ES-I3 (cell line): ENCODE results near the gene GAB2.
"Not testable (repeated sequence)": the region's sequence is repeated elsewhere in the genome, so short reads cannot be mapped to it uniquely, and the experiment has no call there.

Experiments used
- H3K36me3 ChIP-seq: 2 replicates; pipeline ENCODE4 v1.6.1; 2013; ENCODE audit warnings: mild to moderate bottlenecking, low read length, control low read depth, moderate library complexity; ENCODE audit not compliant: insufficient read depth
- H3K4me1 ChIP-seq: 2 replicates; pipeline ENCODE4 v1.6.1; 2013; ENCODE audit warnings: mild to moderate bottlenecking, control low read depth, low read length; ENCODE audit not compliant: insufficient read depth
- H3K9ac ChIP-seq: 2 replicates; pipeline ENCODE4 v1.6.1; 2013; ENCODE audit warnings: low read depth, mild to moderate bottlenecking, low read length, moderate library complexity
- H3K9me3 ChIP-seq: 2 replicates; pipeline ENCODE4 v1.6.1; 2013; ENCODE audit warnings: mild to moderate bottlenecking, low read length, moderate library complexity; ENCODE audit not compliant: control insufficient read depth, insufficient read depth

Gene GAB2

DNA sequence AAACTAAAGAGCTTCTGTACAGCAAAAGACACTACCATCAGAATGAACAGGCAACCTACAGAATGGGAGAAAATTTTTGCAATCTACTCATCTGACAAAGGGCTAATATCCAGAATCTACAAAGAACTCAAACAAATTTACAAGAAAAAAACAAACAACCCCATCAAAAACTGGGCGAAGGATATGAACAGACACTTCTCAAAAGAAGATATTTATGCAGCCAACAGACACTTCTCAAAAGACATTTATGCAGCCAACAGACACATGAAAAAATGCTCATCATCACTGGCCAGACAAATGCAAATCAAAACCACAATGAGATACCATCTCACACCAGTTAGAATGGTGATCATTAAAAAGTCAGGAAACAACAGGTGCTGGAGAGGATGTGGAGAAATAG lies 60.2 kb downstream of the GAB2 start:
- not testable (repeated sequence) for H3K9me3 ChIP-seq, H3K36me3 ChIP-seq, H3K4me1 ChIP-seq, H3K9ac ChIP-seq

DNA sequence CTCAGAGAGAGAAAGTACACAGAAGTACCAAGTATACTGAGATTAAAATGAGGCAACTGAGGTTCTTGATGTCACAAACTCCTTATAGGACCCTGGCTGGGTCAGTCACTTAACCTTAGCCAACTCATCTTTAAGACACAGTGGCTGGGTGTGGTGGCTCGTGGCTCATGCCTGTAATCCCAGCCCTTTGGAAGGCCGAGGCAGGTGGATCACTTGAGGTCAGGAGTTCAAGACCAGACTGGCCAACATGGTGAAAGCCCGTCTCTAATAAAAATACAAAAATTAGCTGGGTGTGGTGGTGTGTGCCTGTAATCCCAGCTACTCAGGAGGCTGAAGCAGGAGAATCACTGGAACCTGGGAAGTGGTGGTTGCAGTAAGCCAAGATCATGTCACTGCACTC lies 61.9 kb downstream of the GAB2 start:
- H3K9me3 ChIP-seq, H3K36me3 ChIP-seq, H3K9ac ChIP-seq, H3K4me1 ChIP-seq: not testable (repeated sequence)

DNA sequence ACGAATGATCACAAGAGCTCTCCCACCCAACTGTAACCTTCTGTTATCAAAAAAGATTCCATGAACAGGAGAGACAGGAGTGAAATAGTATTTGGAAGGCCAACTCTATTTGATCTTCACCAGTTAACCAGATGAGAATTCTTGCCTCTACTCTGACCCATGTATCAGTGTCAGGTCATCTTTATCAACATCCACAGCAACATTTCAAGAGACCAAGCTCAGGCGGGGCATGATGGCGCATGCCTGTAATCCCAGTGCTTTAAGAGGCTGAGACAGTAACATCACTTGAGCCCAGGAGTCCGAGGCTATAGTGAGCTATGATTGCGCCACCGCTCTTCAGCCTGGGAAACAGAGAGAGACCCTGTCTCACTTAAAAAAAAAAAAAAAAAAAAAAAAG lies 62.3 kb downstream of the GAB2 start:
- Histone ChIP-seq H3K9me3 (no peaks in the 10 kb centered on the region), H3K36me3 (no peaks in the 10 kb centered on the region), H3K9ac (no peak overlapping the region), H3K4me1 (peaks cover 11% of the 10 kb centered on the region)

- H3K9me3 ChIP-seq = no peaks in the 10 kb centered on the region
- peaks cover 14% of the 10 kb centered on the region for H3K4me1 ChIP-seq
- H3K9ac ChIP-seq = no peak overlapping the region
- no peaks in the 10 kb centered on the region for H3K36me3 ChIP-seq
These were observed 63.0 kb downstream of the GAB2 start for GRCh38 chr11:78354408-78355308.

DNA sequence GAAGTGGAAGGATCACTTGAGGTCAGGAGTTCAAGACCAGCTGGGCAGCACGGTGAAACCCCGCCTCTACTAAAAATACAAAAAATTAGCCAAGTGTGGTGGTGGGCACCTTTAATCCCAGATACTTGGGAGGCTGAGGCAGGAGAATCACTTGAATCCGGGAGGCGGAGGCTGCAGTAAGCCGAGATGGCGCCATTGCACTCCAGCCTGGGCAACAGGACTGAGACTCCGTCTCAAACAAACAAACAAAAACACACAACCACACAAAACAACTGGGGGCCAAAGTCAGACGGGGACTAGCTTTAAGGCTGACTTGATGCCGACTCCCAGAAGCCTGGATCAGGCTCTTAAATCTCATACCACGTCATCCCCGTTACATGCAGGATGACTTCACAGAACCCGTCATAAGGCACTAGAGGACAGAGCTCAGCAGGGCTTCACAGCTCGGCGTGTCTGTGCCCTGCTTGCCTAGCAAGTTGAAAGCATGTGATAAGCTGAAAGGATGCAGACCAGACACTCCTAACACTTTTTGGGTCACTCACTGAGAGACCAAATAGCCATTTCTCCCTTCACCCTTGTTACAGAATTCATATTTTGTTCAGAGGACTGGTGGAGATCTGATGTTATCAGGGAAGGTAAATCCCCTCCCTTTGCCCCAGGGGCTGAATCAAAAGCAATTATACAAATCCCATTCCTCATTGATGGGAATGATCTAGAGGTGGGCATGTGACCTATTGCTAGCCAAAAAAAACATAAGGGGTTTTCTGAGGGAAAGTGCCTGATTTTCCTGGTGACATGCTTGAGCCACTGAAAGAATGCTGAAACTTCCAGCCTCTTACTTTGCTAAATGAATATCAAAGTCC lies 65.4 kb downstream of the GAB2 start:
- Histone ChIP-seq H3K9me3 (no peaks in the 10 kb centered on the region), H3K9ac (no peak overlapping the region), H3K4me1 (peaks cover 14% of the 10 kb centered on the region), H3K36me3 (no peaks in the 10 kb centered on the region)

DNA sequence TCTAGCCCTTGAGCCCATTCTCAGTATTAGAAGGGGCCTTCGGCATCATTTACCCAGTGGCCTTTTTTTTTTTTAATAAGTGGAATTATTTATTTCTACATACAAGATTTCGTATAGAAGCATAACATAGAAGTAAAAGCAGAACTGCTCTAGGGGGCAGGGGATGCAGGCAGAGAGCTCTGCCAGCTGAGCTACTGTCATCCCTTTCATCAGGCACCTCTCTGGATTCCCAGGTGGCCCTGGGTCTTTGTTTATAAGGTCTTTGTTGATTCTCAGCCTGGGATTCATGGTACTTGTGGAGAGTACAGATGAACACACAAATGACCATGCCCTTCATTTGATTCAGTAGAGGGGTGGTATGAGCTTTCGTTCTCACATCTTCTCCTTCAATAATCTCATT lies 66.4 kb downstream of the GAB2 start:
- no peak overlapping the region for H3K9ac ChIP-seq
- peaks cover 14% of the 10 kb centered on the region for H3K4me1 ChIP-seq
- H3K36me3 ChIP-seq = no peaks in the 10 kb centered on the region
- no peaks in the 10 kb centered on the region for H3K9me3 ChIP-seq

GRCh38 chr11:78350646-78351165 lies 66.9 kb downstream of the GAB2 start:
- Histone ChIP-seq H3K9me3 (no peaks in the 10 kb centered on the region), H3K36me3 (no peaks in the 10 kb centered on the region), H3K9ac (no peak overlapping the region), H3K4me1 (peaks cover 14% of the 10 kb centered on the region)

DNA sequence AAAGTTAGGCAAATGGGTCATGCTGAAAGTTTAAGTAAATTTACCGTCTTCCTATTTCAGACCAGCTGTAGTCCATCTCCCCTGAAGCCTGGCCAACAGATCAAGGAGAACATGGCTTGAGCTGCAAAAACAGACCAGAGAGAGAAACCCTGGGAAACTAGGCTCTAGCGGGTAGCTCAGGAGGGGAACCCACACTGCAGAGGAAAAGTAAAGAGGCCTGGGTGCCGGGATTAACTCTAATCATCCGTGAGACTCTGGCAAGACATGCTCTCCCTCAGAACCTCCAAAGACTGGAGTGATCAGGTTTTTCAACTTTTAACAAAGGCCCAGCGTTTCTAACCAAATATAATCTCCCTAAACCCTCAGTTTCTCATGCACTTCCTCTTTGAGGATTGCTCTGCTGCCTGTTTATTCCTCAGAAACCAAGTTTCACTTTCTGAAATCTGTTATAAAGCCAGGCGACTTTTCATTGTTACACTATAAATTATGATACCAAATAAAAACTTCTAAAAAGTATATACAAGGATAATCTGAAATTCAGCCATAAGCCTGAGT lies 67.5 kb downstream of the GAB2 start:
- Histone ChIP-seq H3K9me3 (no peaks in the 10 kb centered on the region), H3K9ac (no peak overlapping the region), H3K36me3 (no peaks in the 10 kb centered on the region), H3K4me1 (peaks cover 14% of the 10 kb centered on the region)

- no peak overlapping the region for H3K9ac ChIP-seq
- peaks cover 14% of the 10 kb centered on the region for H3K4me1 ChIP-seq
- no peaks in the 10 kb centered on the region for H3K36me3 ChIP-seq
- H3K9me3 ChIP-seq = no peaks in the 10 kb centered on the region
These were observed 68.0 kb downstream of the GAB2 start for GRCh38 chr11:78349624-78350023.

- Histone ChIP-seq H3K9ac (no peak overlapping the region), H3K9me3 (no peaks in the 10 kb centered on the region), H3K36me3 (no peaks in the 10 kb centered on the region), H3K4me1 (peaks cover 14% of the 10 kb centered on the region)
These were observed 68.5 kb downstream of the GAB2 start for GRCh38 chr11:78349114-78349513.

DNA sequence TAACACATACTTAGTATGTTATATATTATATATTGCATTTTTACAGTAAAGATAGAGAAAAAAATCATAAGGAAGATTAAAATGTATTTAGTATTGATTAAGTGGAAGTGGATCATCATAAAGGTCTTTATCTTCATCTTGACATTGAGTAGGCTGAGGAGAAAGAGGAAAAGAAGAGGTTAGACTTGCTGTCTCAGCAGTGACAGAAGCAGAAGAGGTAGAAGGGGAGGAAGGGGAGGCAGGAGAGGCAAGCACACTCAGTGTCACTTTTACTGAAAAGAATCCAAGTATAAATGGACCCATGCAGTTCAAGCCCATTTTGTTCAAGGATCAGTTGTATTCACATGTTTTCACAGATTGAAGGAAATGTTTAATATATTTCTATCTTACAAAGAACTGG lies 69.7 kb downstream of the GAB2 start:
- Histone ChIP-seq H3K4me1 (peaks cover 14% of the 10 kb centered on the region), H3K9ac (no peak overlapping the region), H3K36me3 (no peaks in the 10 kb centered on the region), H3K9me3 (no peaks in the 10 kb centered on the region)

DNA sequence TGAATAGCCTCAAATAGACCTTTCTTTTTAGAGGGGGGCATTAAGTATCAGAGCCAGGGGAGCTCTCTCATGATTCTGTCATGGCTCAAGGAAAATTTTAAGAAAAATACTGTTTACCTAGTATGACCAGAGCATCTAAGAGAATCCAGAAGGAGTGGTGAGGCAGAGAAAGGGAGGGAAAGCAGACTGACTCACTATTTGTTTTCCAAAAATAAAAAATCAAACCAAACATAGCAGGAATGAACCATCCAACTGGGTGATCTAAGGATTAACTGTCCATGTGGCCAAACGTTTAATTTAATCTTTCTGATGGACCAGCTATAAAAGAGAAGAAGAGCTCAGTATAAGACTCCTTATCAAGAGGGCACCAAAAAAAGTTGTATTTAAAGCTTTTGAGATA lies 70.8 kb downstream of the GAB2 start:
- H3K9me3 ChIP-seq = no peaks in the 10 kb centered on the region
- no peaks in the 10 kb centered on the region for H3K36me3 ChIP-seq
- peaks cover 14% of the 10 kb centered on the region for H3K4me1 ChIP-seq
- H3K9ac ChIP-seq = no peak overlapping the region

- H3K36me3 ChIP-seq = no peaks in the 10 kb centered on the region
- H3K9me3 ChIP-seq = no peaks in the 10 kb centered on the region
- H3K9ac ChIP-seq = no peak overlapping the region
- H3K4me1 ChIP-seq = peaks cover 5% of the 10 kb centered on the region
These were observed 72.2 kb downstream of the GAB2 start for GRCh38 chr11:78345450-78345849.

GRCh38 chr11:78344676-78345075 lies 72.9 kb downstream of the GAB2 start:
- Histone ChIP-seq H3K9me3 (no peaks in the 10 kb centered on the region), H3K4me1 (no peaks in the 10 kb centered on the region), H3K9ac (no peak overlapping the region), H3K36me3 (no peaks in the 10 kb centered on the region)
